HG03060 (cell line): ENCODE results near the gene PTPN1.
"Not testable (repeated sequence)": the region's sequence is repeated elsewhere in the genome, so short reads cannot be mapped to it uniquely, and the experiment has no call there.

ENCODE experiments used
- ATAC-seq: cut with Tn5 transposase; IDR thresholded peaks from one replicate; pipeline ENCODE4 v1.9.1; 2021; ENCODE audit warnings: low read depth, moderate number of reproducible peaks; ENCODE audit not compliant: unreplicated experiment

The PTPN1 gene

GRCh38 chr20:50509923-50510705, at the start of gene PTPN1:
PTPN1 (plus strand) TSS chr20:50510383; CDS start chr20:50510528, 145 bp downstream.
- ATAC-seq, result peak; percentile 58

GRCh38 chr20:50460608-50461267, 49.4 kb upstream of the PTPN1 start:
- ATAC-seq, result no peak

- no peak for ATAC-seq
Measured at GRCh38 chr20:50462093-50462690, 48.0 kb upstream of the PTPN1 start.

GRCh38 chr20:50464026-50464724, 46.0 kb upstream of the PTPN1 start:
- no peak for ATAC-seq

- ATAC-seq, result no peak
Measured at GRCh38 chr20:50464725-50465650, 45.2 kb upstream of the PTPN1 start.

GRCh38 chr20:50467174-50467573, 43.0 kb upstream of the PTPN1 start:
- ATAC-seq, result no peak

- no peak for ATAC-seq
Measured at GRCh38 chr20:50467718-50468356, 42.3 kb upstream of the PTPN1 start.

- no peak for ATAC-seq
Measured at GRCh38 chr20:50468378-50468798, 41.8 kb upstream of the PTPN1 start.

GRCh38 chr20:50469176-50469723, 40.9 kb upstream of the PTPN1 start:
- no peak for ATAC-seq

- no peak for ATAC-seq
Measured at GRCh38 chr20:50469796-50470195, 40.4 kb upstream of the PTPN1 start.

- ATAC-seq, result no peak
Measured at GRCh38 chr20:50470264-50470858, 39.8 kb upstream of the PTPN1 start.

- no peak for ATAC-seq
Measured at GRCh38 chr20:50471231-50471630, 39.0 kb upstream of the PTPN1 start.

- ATAC-seq, result no peak
Measured at GRCh38 chr20:50472693-50473664, 37.2 kb upstream of the PTPN1 start.

- not testable (repeated sequence) for ATAC-seq
Measured at GRCh38 chr20:50474356-50474755, 35.8 kb upstream of the PTPN1 start.

GRCh38 chr20:50475681-50476292, 34.4 kb upstream of the PTPN1 start:
- ATAC-seq, result no peak

- no peak for ATAC-seq
Measured at GRCh38 chr20:50477239-50477872, 32.8 kb upstream of the PTPN1 start.
